Pancreas (tissue), 10 donors: ENCODE data around the gene AGMO. TPM values are rescaled to one million over a fixed set of nuclear protein-coding genes. Genes with fewer than 3 reads are reported as not detected.

ENCODE experiments used
- ATAC-seq, 4 donors: fragments of 200-7000 bp; cut with Tn5 transposase; one replicate each; pipeline versions ENCODE4 v1.8.0 to v1.9.1; 2020; ENCODE audit warnings: mild to moderate bottlenecking in 4 of 4, moderate library complexity in 4 of 4
- DNase-seq, 6 donors: peaks; one replicate each; pipeline ENCODE4 v3.0.0-alpha.2; 2020
- FAIRE-seq: peaks from 2 replicates; lab custom pipeline; 2012; peaks lifted over from hg19 to GRCh38; lab: Jason Lieb, UNC
- H3K27ac ChIP-seq, 4 donors: fragments of 200-600 bp; sonication (generic); 1 replicate in 3 of 4; 2 replicates in 1 of 4; pipeline versions ENCODE4 v1.5.0 to v1.8.0; 2020
- H3K27me3 ChIP-seq, 4 donors: fragments of 200-600 bp; one replicate each; pipeline ENCODE4 v1.8.0; 2021
- H3K36me3 ChIP-seq, 3 donors: fragments of 200-600 bp; sonication (generic) in 1 of 3; one replicate each; pipeline versions ENCODE4 v1.5.0 to v1.8.0; 2020 to 2021
- H3K4me1 ChIP-seq, 3 donors: fragments of 200-600 bp; one replicate each; pipeline ENCODE4 v1.8.0; 2021
- H3K4me3 ChIP-seq, 4 donors: fragments of 200-600 bp; sonication (generic) in 2 of 4; one replicate each; pipeline versions ENCODE4 v1.5.0 to v1.8.0; 2020 to 2021
- H3K9me3 ChIP-seq, 4 donors: fragments of 200-600 bp; one replicate each; pipeline ENCODE4 v1.8.0; 2021
- WGBS, 2 donors: extraction: QIAGEN DNeasy Blood & Tissue Kit; methylation state at CpG; one replicate each; pipeline ENCODE4 v1.1.7; 2013; 5-methylcytosine and 5-hydroxymethylcytosine counted together
- intact Hi-C, 3 donors: fragments of 100-400 bp; cut with DNase I; formaldehyde crosslinking; loops; one replicate each; pipeline versions ENCODE4 v1.11.1 to v1.14.2; 2022
- polyA plus RNA-seq, 2 donors: library from polyadenylated mRNA; stranded (reverse); fragments of 200-250 nt; gene quantifications; one replicate each; pipeline ENCODE4 v1.2.3, GENCODE V29; 2013
- total RNA-seq, 6 donors: library from RNA; stranded (reverse); fragmentation: NEBNext Ultra II Directional in 4 of 6; extraction: Animal tissue kit (Norgen Biotek cat#: 25700) in 4 of 6; gene quantifications; one replicate each; pipeline versions ENCODE4 v1.2.1 to v1.2.4, GENCODE V29; 2021 to 2023
- TF ChIP-seq, protein P1 (sequence below), 4 donors: fragments of 200-600 bp; sonication (generic) in 3 of 4; IDR thresholded peaks; one replicate each; pipeline versions ENCODE4 v1.5.0 to v1.8.0; 2021; ENCODE audit warnings: antibody characterized with exemption in 4 of 4
- donor health status: healthy with polysubstance abuse.
- donor health status: DM: no; HTN: no; CAD: no; lungs with moderate emphysema.
- donor health status: DM: no; HTN: no; CAD: no.
- donor health status: control.
- donor health status: control.
- donor health status: Bipolar disorder and iron deficiency.
- donor health status: DM: yes; HTN: yes; CAD: no.
- donor health status: DM: no; HTN: no; CAD: no.
- donor health status: DM: no; HTN: no; CAD: no.
- donor health status: DM: yes; HTN: yes; CAD: no.

Gene AGMO
- total and polyA plus RNA-seq, 8 donors = 0.09 to 0.25 (median 0.19) TPM; not detected in 3

DNA sequence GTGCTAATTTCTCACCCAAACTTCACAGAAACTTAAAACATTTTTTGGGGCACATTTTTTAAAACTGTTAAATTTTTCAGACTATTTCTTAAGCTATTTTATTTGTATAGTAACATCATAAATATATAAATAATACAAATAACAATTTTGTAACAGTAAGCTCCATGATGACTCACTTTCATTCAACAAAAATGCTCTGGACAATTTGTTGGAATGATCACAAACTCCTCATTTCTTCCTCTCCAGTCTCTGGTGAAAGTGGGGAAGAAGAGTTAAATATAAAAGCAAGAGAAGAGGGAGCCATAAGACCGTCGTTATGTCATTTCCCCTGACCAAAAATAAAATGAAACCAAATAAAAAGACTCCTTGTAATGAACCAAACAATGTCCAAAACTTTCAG, 162.4 kb downstream of the AGMO start:
- DNase-seq = no peak
- Histone ChIP-seq H3K27ac (no peak overlapping the region), H3K36me3 (no peaks in the 10 kb centered on the region), H3K9me3 (no peaks in the 10 kb centered on the region), H3K4me1 (no peaks in the 10 kb centered on the region), H3K27me3 (no peaks in the 10 kb centered on the region), H3K4me3 (no peak overlapping the region)
- ATAC-seq = no peak
- FAIRE-seq = no peak
- 67 to 80% methylated on average over 2 of the region's 2 CpGs for WGBS, 2 donors
- intact Hi-C loops = no loop called here
- TF ChIP-seq, protein P1, sequence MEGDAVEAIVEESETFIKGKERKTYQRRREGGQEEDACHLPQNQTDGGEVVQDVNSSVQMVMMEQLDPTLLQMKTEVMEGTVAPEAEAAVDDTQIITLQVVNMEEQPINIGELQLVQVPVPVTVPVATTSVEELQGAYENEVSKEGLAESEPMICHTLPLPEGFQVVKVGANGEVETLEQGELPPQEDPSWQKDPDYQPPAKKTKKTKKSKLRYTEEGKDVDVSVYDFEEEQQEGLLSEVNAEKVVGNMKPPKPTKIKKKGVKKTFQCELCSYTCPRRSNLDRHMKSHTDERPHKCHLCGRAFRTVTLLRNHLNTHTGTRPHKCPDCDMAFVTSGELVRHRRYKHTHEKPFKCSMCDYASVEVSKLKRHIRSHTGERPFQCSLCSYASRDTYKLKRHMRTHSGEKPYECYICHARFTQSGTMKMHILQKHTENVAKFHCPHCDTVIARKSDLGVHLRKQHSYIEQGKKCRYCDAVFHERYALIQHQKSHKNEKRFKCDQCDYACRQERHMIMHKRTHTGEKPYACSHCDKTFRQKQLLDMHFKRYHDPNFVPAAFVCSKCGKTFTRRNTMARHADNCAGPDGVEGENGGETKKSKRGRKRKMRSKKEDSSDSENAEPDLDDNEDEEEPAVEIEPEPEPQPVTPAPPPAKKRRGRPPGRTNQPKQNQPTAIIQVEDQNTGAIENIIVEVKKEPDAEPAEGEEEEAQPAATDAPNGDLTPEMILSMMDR (IDR thresholded peaks at IDR 0.05) = no peak

DNA sequence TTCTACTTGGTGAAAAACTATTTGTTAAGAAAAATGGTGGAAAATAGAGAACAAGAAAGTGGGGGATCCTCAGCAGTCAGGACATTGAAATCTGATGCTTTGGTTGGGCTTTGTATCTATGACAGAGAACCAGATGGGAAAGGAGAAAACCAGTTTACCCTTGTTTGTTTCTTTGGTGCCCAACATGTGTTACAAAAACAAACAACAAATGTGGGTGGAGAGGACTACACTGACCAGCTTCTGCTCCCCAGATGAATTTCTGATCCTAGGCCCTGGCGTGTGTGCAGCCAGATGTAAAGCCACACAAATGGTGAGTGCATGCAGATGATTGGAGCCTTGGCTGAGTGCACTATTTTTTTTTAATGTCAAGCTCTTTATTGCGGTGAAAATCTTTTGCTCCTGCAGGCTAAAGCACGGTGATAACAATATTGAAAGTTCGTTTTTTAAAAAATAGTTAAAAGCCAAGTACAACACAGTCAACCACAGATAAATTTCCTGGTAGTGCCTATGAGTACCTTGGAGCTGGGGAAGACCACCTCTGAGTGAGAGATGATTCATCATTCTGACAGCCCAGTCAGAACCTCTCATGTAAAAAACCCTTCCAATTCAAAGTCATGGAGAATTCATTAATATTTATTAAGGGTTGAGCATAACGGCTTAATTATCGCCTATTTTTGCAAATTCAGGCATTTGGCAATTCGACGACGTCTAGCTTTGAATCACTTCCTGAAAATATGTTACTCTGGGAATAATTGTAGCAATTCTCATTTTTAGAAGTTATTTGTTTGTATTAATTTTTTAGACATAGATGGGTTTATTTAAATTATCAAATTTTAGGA, 163.7 kb downstream of the AGMO start:
- DNase-seq (no peak), ATAC-seq (no peak), FAIRE-seq (no peak)
- H3K4me3 ChIP-seq = no peak overlapping the region
- WGBS, 2 donors = 67 to 84% methylated on average over 9 of the region's 9 CpGs
- no peaks in the 10 kb centered on the region for H3K27me3 ChIP-seq
- intact Hi-C loops = no loop called here
- TF ChIP-seq, protein P1 (IDR thresholded peaks at IDR 0.05) = no peak
- H3K27ac ChIP-seq = no peak overlapping the region
- H3K9me3 ChIP-seq = no peaks in the 10 kb centered on the region
- no peaks in the 10 kb centered on the region for H3K4me1 ChIP-seq
- H3K36me3 ChIP-seq = no peaks in the 10 kb centered on the region

DNA sequence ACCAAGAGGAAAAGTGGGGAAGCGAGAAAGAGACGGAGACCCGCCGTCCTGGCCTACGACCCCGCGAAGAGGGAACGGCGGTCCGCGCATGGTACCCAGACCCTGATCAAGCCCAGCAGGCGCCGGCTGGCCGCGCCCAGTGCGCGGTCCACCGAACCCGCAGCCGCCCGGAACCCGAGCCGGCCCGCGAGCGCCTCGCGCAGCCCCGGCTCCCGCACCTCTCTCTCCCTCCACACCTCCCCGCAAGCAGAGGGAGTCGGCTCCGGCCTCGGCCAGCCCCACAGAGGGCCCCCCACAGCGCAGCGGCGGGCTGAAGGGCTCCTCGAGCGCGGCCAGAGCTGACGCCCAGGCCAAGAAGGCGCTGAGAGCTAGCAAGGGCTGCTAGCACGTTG, 164.7 kb downstream of the AGMO start:
- Histone ChIP-seq H3K4me1 (no peaks in the 10 kb centered on the region), H3K27ac (no peak overlapping the region), H3K27me3 (no peaks in the 10 kb centered on the region), H3K9me3 (no peaks in the 10 kb centered on the region), H3K36me3 (no peaks in the 10 kb centered on the region), H3K4me3 (no peak overlapping the region)
- ATAC-seq = no peak
- WGBS, 2 donors = 91 to 94% methylated on average over 19 to 43 of the region's 43 CpGs
- intact Hi-C loops = no loop called here
- peak in 2 of 6 donors; percentile 12 to 37 for DNase-seq
- TF ChIP-seq, protein P1 (IDR thresholded peaks at IDR 0.05) = no peak
- FAIRE-seq = no peak

DNA sequence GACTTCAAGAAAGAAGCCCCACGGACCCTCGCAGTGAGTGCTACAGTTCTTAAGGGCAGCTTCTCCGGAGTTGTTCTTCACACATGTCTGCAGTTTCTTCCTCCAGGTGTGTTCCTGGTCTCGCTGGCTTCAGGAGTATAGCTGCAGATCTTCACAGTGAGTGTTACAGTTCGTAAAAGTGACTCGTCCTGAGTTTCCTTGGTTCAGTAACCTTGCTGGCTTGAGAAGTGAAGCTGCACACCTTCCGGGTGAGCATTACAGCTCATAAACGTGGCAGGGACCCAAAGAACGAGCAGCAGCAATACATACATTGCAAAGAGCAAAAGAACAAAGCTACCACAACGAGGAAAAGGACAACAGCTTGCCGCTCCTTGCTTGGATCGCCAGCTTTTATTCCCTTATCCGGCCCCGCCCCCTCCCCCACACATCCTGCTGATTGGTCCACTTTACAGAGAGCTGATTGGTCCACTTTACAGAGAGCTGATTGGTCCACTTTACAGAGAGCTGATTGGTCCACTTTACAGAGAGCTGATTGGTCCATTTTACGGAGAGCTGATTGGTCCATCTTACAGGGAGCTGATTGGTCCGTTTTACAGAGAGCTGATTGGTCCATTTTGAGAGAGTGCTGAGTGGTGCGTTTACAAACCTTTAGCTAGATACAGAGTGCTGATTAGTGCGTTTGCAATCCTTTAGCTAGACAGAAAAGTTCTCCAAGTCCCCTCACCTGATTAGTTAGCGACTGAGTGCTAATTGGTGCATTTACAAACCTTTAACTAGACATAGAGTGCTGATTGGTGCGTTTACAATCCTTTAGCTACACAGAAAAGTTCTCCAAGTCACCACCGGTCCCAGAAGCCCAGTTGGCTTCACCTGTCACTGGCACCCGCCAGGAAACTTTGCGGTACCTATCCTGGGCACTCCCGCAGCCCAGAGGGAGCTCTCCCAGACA, 165.3 kb downstream of the AGMO start:
- ATAC-seq (no peak), DNase-seq (no peak), FAIRE-seq (no peak)
- intact Hi-C loops = no loop called here
- 75 to 89% methylated on average over 24 of the region's 24 CpGs for WGBS, 2 donors
- no peak overlapping the region for H3K4me3 ChIP-seq
- H3K4me1 ChIP-seq = no peaks in the 10 kb centered on the region
- no peaks in the 10 kb centered on the region for H3K27me3 ChIP-seq
- TF ChIP-seq, protein P1 (IDR thresholded peaks at IDR 0.05) = no peak
- H3K9me3 ChIP-seq = no peaks in the 10 kb centered on the region
- no peak overlapping the region for H3K27ac ChIP-seq
- no peaks in the 10 kb centered on the region for H3K36me3 ChIP-seq
